BE2C (cell line): ENCODE data around the gene ATP8B4.

Experiments
- DNase-seq: peaks from one replicate; pipeline ENCODE4 v3.0.0-alpha.2; 2020
- H3K27me3 ChIP-seq: fragments of 250-450 bp; sonication (Bioruptor Pico); 2 replicates; pipeline ENCODE4 v1.5.1; 2020; ENCODE audit warnings: mild to moderate bottlenecking
- H3K36me3 ChIP-seq: fragments of 250-450 bp; sonication (Bioruptor Pico); 2 replicates; pipeline ENCODE4 v1.5.1; 2020; ENCODE audit warnings: mild to moderate bottlenecking
- H3K4me1 ChIP-seq: fragments of 250-450 bp; sonication (Bioruptor Pico); 2 replicates; pipeline ENCODE4 v1.5.1; 2020
- H3K4me3 ChIP-seq: 2 replicates; pipeline ENCODE4 v1.5.1; 2011; ENCODE audit warnings: low read depth, low read length
- H3K9me3 ChIP-seq: fragments of 250-450 bp; sonication (Bioruptor Pico); 2 replicates; pipeline ENCODE4 v1.5.1; 2020
- TF ChIP-seq, protein P1 (sequence below): IDR thresholded peaks from 2 replicates; pipeline ENCODE4 v1.5.1; 2012; ENCODE audit warnings: mild to moderate bottlenecking, low read depth, low read length

ATP8B4 gene

DNA sequence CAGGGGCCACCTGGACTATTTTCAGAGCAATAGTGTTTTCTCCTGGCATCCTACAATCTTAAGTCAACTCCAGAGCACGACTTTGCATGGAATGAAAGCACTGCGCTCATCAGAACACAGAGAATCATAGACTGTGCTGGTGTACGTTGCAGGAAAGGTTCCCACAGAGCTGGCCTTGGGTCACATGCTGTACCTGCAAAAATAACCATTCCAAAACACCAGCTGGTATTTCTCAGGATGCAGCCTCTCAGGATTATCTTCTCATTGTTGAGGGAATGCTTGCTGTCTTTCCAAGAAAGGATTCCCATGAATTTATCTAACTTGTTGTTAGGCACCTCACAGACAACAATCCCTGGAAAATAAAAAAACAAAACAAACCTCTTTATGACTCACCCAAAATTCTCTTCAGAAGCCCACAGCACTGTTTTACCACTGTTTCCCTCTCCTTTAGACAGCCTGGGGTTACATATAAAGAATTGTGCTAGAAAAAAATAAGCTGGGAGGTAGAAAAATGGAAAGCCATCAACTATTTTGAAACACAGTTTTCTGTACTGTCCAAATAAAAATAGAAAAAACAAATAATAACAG lies 131.7 kb downstream of the ATP8B4 start:
- no peak for DNase-seq
- Histone ChIP-seq H3K4me1 (no peaks in the 10 kb centered on the region), H3K9me3 (no peaks in the 10 kb centered on the region), H3K4me3 (no peak overlapping the region), H3K27me3 (peaks cover 8% of the 10 kb centered on the region), H3K36me3 (no peaks in the 10 kb centered on the region)
- TF ChIP-seq, protein P1, sequence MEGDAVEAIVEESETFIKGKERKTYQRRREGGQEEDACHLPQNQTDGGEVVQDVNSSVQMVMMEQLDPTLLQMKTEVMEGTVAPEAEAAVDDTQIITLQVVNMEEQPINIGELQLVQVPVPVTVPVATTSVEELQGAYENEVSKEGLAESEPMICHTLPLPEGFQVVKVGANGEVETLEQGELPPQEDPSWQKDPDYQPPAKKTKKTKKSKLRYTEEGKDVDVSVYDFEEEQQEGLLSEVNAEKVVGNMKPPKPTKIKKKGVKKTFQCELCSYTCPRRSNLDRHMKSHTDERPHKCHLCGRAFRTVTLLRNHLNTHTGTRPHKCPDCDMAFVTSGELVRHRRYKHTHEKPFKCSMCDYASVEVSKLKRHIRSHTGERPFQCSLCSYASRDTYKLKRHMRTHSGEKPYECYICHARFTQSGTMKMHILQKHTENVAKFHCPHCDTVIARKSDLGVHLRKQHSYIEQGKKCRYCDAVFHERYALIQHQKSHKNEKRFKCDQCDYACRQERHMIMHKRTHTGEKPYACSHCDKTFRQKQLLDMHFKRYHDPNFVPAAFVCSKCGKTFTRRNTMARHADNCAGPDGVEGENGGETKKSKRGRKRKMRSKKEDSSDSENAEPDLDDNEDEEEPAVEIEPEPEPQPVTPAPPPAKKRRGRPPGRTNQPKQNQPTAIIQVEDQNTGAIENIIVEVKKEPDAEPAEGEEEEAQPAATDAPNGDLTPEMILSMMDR = no peak

DNA sequence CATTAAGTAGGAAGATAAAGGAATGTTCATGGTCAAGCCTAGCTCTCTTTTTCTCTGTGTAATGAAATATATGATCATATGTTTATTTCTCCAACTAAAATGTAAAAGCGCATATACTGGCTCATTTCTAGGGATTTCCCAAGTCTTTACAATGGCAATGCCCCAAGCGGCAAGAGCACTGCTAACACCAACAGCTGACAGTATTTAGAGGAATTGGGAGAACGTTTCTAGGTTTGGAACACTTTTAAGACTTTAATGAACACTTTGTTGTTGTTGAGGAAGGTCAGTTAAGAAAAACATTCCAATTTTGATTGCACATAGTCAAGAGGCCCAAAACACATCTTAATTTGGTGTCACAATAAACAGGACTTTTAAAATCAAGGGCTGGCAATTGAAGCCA lies 132.7 kb downstream of the ATP8B4 start:
- Histone ChIP-seq H3K9me3 (no peaks in the 10 kb centered on the region), H3K4me3 (no peak overlapping the region), H3K27me3 (peaks cover 8% of the 10 kb centered on the region), H3K36me3 (no peaks in the 10 kb centered on the region), H3K4me1 (no peaks in the 10 kb centered on the region)
- TF ChIP-seq, protein P1 = no peak
- DNase-seq = no peak

DNA sequence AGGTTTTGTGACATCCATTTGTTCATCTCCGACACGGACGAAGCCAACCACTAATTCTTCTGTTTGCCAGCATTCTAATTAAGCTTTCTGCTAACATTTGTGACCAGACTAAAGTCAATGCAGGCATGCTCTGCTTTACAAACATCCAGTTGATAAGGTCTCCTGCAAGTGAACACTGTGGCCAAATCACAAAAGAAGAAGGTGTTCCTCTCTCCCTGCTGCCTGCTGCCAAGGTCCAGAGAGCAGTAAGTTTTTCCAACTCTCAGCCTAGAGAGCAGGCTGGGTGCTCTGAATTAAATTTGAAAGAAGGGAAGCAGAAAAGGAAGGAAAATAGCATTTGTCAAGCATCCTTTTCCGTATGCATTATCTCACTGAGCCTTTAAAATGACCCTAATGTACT lies 133.6 kb downstream of the ATP8B4 start:
- no peak for DNase-seq
- TF ChIP-seq, protein P1 = no peak
- Histone ChIP-seq H3K27me3 (peaks cover 8% of the 10 kb centered on the region), H3K4me1 (no peaks in the 10 kb centered on the region), H3K36me3 (no peaks in the 10 kb centered on the region), H3K4me3 (no peak overlapping the region), H3K9me3 (no peaks in the 10 kb centered on the region)

DNA sequence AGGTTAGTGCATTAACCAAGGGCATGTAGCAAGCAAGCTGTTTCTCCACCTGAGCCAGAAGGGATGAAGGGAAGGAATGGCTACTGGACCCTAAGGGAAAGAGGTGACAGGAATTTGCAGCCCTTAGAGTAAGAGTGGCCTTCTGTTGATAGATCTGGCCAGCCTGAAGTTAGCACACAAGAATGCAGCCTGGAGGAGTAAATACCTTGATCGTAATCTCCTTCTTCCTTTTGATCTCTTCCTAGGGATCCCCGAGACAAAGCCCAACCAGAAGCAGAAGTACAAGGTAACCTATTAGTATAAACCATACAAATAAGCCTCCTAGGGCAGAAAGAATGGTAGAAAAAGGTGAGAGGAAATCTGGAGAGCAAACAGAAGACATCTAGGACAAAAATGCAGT lies 134.6 kb downstream of the ATP8B4 start:
- H3K36me3 ChIP-seq = no peaks in the 10 kb centered on the region
- H3K27me3 ChIP-seq = peaks cover 8% of the 10 kb centered on the region
- TF ChIP-seq, protein P1 = no peak
- no peaks in the 10 kb centered on the region for H3K9me3 ChIP-seq
- no peak overlapping the region for H3K4me3 ChIP-seq
- no peaks in the 10 kb centered on the region for H3K4me1 ChIP-seq
- DNase-seq = no peak

DNA sequence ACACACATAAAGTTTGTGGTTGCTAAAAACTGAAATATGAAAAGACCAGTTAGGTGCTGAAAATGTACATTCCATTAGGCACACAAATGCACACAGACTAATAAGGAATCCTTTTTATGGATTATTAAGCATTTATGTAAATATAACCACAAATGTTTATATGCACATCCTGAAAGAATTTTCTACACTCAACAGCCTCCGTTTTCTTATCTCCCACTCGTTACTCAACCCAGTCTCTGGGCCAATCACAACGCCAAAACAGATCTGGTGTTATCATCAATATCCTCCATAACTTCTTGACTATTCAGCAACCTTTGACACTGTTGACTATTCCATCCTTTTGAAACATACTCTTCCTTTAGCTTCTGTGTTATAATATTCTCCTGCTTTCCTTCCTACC lies 136.4 kb downstream of the ATP8B4 start:
- Histone ChIP-seq H3K9me3 (no peaks in the 10 kb centered on the region), H3K4me3 (no peak overlapping the region), H3K4me1 (no peaks in the 10 kb centered on the region), H3K36me3 (no peaks in the 10 kb centered on the region), H3K27me3 (peaks cover 8% of the 10 kb centered on the region)
- TF ChIP-seq, protein P1 = no peak
- no peak for DNase-seq

DNA sequence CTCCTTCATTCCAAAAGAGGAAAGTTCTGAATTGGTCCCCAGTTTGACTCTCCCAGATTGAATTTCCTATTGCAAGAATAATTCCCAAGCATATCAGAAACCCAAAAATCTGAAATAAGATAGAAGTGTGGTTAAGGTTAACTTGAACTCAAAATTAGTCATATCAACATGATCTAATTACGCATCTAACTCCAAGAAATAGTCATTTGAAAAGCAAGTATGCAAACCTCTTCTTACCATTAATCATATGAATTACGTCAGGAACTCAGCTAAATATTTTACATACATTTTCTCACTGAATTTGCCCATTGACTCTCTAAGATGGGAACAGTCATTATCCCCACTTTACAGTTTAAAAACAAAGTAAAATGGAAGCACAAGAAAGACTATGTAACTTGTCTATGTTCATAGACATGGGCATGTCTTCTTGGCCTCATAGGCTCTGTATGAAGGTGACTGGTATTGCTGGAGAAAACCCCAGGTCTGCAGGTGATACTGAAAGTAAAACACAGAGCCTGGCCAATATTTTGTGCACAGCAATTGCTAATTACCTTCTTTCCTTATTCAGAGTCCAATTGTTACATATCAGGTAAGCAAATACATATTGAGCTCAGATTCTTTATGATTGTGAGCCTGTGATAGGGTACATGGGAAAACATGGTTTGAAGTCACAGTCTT lies 139.2 kb downstream of the ATP8B4 start:
- TF ChIP-seq, protein P1 = no peak
- DNase-seq = no peak
- no peaks in the 10 kb centered on the region for H3K4me1 ChIP-seq
- H3K4me3 ChIP-seq = no peak overlapping the region
- no peaks in the 10 kb centered on the region for H3K9me3 ChIP-seq
- no peaks in the 10 kb centered on the region for H3K27me3 ChIP-seq
- H3K36me3 ChIP-seq = no peaks in the 10 kb centered on the region
